Thyroid gland (tissue), 4 donors: Measurements from ENCODE around the gene RNF111.

Experiments
- POLR2A ChIP-seq, 2 donors: fragments of 450-650 bp; IDR thresholded peaks; one replicate each; pipeline ENCODE4 v1.6.1; 2017; ENCODE audit warnings: antibody characterized with exemption in 2 of 2, mild to moderate bottlenecking in 2 of 2, moderate library complexity in 1 of 2
- TF ChIP-seq, protein P1 (sequence below), 6 experiments: fragments of 200-600 bp in 3 of 6; fragments of 450-650 bp in 3 of 6; sonication (generic) in 3 of 6; IDR thresholded peaks; one replicate each; pipeline ENCODE4 v1.5.1; 2016 to 2019; ENCODE audit warnings: antibody characterized with exemption in 6 of 6, mild to moderate bottlenecking in 2 of 6, inconsistent platforms in 1 of 6, moderate library complexity in 1 of 6

DNA sequence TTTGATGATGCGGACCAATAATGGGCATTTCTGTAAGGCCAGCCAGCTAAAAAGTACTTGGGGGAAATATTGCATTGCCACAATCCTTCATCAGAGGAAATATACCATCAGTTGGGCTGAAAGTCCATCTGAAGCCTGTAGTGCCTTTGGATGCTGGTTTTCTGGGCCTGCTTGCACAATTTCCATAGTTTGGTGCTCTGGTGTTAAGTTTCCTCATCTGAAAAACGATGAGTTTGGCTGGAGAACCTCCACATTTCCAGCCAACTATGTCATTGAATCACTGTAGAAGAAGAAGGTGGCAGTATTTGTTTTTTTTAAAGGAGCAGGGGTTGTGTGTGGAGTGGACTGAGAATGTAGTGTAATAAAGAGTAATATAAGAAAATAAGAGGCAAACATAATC lies 127.6 kb downstream of the RNF111 start:
- TF ChIP-seq, protein P1, sequence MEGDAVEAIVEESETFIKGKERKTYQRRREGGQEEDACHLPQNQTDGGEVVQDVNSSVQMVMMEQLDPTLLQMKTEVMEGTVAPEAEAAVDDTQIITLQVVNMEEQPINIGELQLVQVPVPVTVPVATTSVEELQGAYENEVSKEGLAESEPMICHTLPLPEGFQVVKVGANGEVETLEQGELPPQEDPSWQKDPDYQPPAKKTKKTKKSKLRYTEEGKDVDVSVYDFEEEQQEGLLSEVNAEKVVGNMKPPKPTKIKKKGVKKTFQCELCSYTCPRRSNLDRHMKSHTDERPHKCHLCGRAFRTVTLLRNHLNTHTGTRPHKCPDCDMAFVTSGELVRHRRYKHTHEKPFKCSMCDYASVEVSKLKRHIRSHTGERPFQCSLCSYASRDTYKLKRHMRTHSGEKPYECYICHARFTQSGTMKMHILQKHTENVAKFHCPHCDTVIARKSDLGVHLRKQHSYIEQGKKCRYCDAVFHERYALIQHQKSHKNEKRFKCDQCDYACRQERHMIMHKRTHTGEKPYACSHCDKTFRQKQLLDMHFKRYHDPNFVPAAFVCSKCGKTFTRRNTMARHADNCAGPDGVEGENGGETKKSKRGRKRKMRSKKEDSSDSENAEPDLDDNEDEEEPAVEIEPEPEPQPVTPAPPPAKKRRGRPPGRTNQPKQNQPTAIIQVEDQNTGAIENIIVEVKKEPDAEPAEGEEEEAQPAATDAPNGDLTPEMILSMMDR (IDR thresholded peaks at IDR 0.05), result no peak
- TF ChIP-seq POLR2A (IDR thresholded peaks at IDR 0.05), result no peak
